ENCODE measurements around the gene RAD21L1. TPM values are rescaled to one million over a fixed set of nuclear protein-coding genes. Genes with fewer than 3 reads are reported as not detected.

The RAD21L1 gene
- total RNA-seq, result 0.14 and 0.26 TPM in 2 replicates

DNA sequence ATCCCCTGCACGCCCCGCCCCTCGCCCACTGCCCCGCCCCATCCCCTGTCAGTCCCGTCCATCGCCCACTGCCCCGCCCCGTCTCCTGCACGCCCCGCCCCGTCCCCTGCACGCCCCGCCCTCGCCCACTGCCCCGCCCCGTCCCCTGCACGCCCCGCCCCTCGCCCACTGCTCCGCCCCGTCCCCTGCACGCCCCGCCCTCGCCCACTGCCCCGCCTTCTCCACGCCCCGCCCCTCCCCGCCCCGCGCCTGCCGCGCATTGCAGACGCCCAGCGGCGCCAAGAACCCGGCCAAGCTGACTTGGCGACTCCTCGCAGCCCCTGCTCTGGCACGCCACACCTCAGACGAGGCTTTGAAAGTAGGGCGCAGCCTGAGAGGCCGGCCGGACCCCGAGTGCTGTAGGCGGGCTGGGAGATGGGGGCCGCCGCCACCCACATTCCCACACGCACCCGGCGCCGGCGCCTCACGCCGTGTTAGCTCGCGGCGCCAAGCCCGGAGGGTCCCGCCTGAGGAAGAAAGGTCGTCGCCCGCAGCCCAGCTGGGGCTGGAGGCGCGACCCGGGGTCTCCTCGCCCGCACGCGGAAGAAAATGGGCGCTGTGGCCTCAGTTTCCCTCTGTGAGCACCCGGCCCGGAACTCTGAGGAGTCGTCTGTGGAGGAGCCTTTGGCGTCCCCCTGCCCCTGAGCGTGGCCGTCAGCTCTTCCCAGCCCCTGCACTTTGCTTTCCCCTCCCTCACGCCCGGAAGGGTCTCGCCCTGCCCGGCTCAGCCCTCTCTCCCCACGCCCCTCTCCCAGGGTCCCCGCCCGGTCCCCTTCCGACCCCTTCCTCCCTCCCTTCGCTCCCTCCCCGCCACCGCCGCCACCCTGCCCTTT, at the start of gene RAD21L1:
Gene RAD21L1, plus strand, starts transcription at position 262 of the 872 bp plus-strand sequence. CDS start 2,410 bp downstream, outside the sequence.
- peak; percentile 48 for DNase-seq (ENCODE audit: low read depth, low spot score)

DNA sequence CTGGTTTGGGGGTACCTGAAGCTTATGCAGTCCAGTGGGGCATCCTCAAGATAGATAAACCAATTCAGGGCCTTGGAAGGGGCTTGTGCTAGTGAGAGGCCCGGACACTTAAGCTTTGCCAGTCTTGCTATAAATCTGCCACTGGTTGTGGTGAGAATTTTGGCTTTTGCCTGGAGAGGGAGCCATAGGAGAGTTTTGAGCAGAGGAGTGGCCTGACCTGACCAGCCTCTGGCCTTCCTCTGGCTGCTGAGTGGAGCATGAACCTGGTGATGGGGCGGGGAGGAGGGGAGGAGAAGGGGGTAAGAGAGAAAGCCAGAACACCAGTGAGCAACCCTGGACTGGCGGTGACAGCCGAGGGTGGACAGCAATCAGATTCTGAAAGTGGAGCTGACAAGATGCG, 48.2 kb upstream of the RAD21L1 start:
- DNase-seq (ENCODE audit: low read depth, low spot score), result no peak

DNA sequence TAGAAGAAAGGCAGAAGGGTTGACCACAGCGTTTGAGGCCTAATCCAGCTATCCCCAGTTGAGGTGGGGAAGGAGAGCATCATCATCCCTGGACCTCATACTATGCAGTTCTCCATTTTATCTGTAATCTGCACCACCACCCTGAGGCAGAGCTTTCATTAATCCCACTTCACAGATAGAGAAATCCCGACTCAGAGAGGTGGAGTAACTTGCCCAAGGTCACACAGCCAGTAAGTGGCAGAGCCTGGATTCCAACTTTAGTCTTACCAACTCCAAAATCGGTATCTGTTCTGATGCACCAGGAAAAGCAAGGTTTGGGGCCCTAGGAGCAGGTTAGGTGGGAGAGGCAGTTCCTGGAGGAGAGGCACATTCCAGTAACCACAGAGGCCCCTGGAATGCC, 47.7 kb upstream of the RAD21L1 start:
- no peak for DNase-seq (ENCODE audit: low read depth, low spot score)

DNA sequence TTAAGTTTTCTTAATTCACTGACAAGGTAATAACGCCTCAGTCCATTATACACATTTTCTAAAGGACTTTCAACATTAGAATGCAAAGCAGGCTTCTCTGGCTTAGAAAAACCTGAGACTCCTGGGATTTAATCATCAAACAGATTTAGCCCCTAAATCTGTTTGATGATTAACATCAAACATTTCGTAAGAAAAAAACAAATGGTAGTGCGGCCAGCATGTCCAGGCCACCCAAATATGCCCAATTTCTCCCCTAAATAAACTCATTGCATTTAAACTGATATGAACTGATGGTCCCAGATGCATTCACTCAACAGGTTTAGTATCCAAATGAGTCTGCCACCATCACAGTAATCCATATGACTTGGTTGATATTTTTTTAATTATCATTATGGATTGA, 47.2 kb upstream of the RAD21L1 start:
- no peak for DNase-seq (ENCODE audit: low read depth, low spot score)

DNA sequence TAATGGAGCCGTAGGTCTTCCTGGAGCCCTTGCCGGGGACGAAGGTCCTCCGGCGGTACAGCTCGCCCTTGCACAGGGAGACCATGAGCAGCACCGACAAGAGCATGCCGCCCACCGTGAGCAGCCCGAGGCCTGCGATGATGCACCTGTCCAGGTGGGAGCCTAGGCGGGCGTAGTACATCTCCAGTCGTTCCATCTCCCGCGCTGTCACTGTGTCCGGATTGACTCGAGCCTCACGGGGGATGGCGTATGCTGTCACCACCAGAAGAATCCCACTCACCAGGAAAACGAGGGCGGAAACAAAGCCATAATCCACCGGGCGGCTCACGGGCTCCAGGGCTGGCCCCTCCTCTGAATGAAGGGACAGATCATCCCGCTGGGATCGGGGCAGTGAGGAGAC, 44.9 kb upstream of the RAD21L1 start:
- DNase-seq (ENCODE audit: low read depth, low spot score), result no peak

DNA sequence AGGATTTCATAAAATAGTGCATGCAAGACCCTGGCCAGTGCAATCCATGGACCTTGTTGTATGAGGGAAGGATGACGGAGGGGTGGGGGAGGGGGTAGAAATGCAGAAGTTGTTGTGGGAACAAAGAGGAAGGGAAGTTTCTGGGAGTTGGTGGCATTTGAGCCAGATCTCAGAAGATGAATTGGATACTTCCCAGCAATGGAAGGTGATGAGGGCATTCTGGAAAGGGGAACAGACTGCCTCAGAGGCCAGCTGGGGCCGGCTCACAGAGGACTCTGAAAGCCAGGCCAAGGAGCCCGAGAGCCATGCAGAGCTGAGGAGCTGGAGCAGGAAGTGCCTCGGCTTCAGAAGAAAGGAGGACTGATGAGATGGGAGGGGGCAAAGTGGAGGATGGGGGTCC, 43.7 kb upstream of the RAD21L1 start:
- DNase-seq (ENCODE audit: low read depth, low spot score), result no peak

DNA sequence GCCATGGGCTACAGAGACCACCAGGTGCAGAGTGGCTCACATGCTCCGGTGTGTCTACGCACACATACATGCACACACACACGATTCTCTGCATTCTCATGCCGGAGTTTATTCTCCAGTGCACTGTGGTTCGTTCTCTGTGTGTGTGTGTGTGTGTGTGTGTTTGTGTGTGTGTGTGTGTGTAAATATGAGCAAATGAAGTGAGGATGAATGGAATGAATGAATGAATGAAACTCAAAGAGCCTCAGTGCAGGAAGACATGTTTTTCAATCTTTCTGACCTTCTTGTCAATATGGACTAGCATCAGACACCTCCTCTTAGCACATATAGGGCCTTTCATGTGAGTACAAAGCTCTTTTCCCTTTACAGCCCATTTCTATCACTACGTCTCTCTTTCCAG, 42.7 kb upstream of the RAD21L1 start:
- DNase-seq (ENCODE audit: low read depth, low spot score), result no peak

DNA sequence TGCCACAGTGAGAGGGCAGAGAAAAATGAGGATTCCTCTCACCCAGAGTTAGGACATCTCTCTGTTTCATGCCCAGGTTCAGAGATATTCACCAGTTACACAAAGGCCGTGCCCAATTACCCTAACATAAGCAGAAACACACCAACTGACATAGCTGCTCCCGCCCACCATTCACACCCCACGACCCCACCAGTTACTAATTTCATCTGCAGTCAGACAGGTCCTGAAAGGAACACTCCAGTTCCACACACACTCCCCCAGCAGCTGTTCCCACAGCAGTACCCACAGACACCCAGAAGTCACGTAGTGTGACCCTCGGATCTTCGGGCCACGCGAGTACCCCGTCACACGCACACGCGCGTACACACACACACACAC, 41.6 kb upstream of the RAD21L1 start:
- DNase-seq (ENCODE audit: low read depth, low spot score), result no peak

DNA sequence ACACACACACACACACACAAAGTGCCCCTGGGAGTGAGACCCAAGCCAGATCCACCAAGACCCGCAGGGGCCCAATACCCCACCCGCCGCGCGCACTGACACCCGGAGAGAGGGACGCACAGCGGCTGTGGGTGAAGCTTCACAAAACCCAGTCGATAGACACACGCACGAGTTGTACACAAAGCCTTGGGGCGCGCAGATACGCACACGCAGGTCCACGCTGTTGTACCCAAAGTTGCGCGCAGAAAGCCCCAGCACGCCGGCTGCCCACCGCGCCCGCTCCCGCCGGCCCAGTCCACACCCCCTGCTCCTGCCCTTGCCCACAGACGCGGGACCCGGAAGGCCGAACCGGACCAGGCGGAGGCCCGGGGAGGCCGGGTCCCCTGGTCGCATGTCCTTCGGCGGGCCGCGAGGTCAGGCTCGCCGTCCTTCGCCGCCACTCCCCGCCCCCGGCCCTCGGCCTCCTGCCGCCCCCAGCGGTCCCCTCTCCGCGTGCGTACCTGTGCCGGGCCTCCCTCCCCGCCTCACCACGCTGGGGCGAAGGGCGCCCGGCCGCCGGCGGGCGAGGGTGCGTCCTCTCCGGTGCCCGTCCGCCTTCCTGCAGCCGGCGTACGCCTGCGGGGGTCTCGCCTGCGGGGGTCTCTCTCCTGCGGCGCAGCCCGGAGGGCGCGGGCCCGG, 41.1 kb upstream of the RAD21L1 start, which contains the start of gene TMEM74B:
Gene TMEM74B, minus strand, starts transcription at position 344 of the 678 bp plus-strand sequence. CDS start 1,180 bp downstream, outside the sequence.
- DNase-seq (ENCODE audit: low read depth, low spot score), result no peak

DNA sequence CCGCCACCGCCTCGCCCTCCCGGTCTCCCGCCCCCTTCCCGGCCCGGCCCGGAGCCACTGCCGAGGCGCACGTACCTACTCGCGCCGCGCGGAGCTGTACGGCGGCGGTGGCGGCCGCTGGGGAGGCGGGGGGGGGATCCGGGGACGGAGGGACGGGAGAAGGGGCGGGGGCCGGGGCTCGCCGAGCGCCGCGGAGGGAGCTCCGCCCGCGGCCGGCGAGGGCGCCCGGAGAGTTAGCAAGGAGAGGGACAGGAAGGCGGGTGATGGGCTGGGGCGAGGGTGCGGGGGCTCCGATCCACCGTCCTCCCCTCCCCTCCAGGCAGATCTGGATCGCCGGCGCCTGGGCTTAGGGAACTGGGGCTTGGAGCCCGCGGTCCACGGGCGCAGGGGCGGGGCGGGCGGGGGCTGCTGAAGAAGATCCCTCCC, 40.5 kb upstream of the RAD21L1 start:
- no peak for DNase-seq (ENCODE audit: low read depth, low spot score)

DNA sequence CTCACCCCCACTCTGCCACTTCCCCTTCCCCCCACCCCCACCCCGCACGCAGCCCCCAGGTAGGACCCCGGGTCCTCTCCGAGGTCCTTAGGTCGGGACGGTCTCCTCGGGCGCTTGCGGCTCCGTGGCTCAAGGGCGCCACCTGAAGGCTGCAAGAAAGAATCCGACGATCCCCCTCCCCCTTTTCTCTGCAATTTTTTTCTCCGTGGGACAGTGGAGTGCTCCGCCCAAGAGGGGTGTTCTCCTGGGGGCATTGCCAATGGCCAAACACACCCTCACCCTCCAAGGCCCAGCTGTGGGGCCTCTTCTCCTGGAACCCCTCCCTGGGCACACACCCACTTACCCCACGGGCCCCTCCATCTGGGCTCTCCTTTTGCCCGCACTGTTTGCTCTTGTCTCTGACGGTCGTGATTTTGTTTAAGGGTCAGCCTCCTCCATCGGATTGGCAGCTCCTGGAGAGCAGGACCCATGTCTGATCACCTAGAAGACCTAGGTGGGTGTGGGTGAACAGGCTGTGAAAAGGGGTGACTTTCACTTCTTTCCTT, 40.0 kb upstream of the RAD21L1 start:
- DNase-seq (ENCODE audit: low read depth, low spot score), result no peak

DNA sequence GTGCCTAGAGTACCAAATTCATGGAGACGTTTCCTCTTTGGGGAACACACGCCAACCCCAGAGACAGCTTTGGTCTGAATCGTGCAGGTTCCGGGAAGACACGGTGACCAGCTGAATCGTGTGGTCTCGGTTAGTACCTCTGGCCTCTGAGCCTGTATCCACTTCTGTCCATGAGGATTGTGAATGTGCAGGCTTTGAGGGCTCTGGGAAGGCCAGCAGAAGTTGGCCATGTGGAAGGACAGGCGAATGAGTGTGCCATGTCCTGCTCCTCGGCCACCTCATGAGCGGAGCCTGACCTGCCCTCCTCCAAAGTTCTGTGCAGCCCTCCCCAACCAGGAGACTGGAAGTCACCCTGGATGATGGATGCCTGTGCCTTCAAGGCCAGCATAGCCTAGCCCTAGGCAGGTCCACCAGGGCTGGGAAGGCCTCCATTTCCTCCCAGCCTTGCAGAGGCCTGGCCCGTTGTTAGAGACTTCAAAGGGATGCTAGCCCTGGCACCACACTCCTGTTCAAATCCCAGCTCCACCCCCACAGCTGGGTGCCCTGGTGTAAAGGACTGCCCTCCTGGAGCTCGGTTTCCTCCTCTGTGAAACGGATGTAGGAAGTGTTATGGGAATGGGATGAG, 39.4 kb upstream of the RAD21L1 start:
- DNase-seq (ENCODE audit: low read depth, low spot score), result no peak

DNA sequence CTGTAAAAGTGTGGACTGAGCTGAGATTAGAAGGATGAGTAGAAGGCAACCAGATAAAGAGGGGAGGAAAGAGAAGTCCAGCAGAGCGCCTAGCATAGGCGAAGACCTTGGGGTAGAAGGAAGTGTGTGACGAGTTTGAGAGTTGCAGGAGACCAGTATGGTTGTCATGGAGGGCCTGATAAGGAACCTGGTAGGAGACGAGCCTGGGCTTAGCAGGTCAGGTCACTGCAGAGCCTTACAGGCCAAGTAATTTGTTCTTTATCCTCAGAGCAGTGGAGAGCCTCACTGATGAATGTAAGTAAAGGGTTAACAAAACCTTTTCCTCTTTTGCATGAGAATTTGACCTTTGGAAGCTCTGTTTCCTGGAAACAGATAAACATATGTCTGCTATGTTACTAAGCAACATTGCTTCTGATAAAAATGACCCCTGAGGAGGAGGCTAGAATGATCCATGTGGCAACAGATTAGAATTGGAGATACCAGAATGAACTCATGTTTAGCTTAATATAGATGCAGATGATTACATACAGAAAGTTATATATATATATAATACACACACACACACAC, 38.2 kb upstream of the RAD21L1 start:
- no peak for DNase-seq (ENCODE audit: low read depth, low spot score)

DNA sequence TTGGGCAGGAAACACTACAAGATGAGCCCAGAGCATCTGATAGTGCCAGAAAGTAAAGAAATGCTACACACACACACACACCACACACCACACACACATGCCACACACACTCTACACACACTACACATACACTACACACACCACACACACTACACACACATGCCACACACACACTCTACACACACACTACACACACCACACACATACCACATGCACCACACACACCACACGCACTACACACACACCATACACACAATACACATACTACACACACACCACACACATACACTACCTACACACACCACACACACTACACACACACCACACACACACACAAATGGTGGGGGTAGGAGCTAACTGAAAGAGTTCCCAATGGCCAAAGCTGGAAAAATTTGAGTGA, 37.5 kb upstream of the RAD21L1 start:
- DNase-seq (ENCODE audit: low read depth, low spot score), result no peak

DNA sequence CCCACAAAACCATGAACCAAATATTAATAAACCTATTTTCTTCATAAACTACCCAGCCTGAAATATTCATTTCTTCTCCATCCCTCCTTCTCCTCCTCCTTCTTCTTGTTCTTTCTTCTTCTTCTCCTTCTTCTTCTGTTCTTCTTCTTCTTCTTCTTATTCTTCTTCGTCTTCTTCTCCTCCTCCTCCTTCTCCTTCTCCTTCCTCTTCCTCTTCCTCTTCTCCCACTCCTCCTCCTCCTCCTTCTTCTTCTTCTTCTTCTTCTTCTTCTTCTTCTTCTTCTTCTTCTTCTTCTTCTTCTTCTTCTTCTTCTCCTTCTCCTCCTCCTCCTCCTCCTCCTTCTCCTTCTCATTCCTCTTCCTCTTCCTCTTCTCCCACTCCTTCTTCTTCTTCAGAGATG, 36.0 kb upstream of the RAD21L1 start:
- no peak for DNase-seq (ENCODE audit: low read depth, low spot score)

DNA sequence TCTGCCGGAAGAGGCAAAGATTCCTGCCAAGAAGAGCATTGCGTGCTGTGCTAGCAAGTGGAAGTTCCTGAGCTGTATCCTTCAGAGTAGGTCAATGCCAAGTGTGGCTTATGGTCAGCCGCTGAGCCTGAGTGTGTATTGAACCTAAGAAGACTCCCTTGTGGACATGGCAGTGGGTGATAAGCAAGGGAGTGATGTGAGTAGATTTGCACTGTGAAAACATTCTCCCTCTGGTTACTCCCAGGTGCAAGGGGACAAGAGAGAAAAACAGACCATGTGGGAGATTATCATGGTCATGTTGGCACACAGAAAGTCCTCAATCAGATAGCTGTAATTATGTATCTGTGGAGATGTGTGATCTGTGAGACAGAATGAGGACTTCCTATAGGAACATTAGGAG, 35.0 kb upstream of the RAD21L1 start:
- no peak for DNase-seq (ENCODE audit: low read depth, low spot score)

DNA sequence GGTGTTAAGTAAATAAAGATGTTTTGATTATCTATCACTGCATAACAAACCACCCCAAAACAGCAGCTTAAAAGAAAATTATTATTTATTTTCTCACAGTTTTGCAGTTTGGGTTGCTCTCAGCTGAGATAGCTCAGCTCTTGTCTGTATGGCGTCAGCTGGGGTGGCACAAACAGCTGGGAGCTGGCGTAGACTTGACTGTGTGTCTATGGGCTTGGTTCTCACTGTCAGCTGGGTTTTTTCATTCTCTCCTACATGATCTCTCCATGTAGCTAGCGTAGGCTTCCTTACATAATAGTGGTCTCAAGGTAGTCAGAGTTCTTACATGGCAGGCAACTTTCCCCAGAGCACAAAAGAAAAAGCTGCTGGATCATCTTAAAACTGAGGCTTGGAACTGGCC, 34.5 kb upstream of the RAD21L1 start:
- DNase-seq (ENCODE audit: low read depth, low spot score), result no peak

DNA sequence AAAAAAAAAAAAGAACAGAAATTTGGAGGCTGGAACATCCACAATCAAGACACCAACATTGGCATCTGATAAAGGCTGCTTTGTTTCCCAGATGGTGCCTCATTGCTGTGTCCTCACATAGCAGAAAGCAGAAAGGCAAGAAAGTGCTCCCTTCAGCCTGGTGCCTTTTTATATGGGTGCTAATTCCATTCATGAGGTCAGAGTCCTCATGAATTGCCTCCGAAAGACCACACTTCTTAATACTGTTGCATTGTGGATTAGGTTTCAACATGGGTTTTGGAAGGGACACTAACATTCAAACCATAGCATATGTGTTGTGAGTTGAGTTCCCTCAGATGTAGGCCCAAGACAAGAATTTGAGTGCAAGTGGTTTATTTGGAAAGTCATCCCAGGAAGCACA, 30.6 kb upstream of the RAD21L1 start:
- DNase-seq (ENCODE audit: low read depth, low spot score), result no peak

DNA sequence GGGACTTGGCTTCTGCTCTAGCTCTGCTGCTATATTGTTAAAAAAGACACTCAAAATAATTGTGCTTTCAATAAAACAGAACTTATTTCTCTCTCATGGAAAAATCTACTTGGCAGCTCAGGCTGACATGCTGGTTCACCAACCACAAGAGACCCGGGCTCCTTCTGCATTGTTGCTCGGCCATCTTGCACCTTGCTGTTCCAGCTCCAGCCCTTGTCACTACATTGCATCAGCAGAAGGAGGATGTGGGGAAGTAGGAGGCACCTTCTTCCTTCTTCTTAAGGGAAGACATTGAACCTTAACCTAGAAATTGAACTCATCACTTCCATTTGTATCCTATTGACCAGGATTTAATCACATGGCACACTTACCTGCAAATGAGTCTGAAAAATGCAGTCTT, 29.2 kb upstream of the RAD21L1 start:
- DNase-seq (ENCODE audit: low read depth, low spot score), result no peak

DNA sequence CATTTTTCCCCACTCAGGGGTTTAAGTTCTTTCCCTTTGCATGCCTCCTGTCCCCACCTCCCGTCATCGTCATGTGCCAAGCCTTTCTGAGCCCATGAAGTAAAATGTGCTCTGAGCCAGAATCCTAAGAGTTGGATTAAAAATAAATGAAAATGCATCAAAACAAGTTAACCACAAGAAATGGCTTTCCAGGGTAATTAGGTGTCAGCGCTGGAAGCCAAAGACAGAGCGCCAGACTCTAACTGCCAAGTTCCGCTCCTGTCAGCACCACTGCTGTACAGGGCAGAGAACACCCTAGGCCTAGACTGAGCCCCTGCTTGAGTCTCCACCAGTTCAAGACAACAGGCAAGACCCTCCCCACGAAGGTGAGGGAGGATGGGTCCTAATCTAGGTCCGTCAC, 28.0 kb upstream of the RAD21L1 start:
- no peak for DNase-seq (ENCODE audit: low read depth, low spot score)

DNA sequence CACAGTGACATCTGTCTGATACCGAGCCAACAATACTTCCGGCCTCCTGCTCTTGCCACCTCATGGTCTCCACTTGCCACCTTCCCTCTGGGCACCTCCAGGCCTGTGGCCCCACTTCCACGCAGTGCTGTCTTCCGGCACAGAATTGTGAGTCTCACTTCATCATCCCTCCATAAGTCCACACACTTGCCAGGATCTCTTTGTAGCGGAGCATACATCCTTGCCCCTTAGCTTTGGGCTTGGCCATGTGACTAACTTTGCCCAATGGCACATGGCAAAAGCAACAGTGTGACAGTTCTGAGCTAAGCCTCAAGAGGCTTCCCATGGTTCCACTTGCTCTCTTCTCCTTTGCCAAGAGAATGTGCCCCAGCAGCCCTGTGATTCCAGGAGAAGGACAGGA, 27.1 kb upstream of the RAD21L1 start:
- DNase-seq (ENCODE audit: low read depth, low spot score), result no peak
